OCI-LY7 (cell line): ENCODE results near the gene HIF3A. TPM values are rescaled to one million over a fixed set of nuclear protein-coding genes. Genes with fewer than 3 reads are reported as not detected.

Source experiments
- BruUV-seq: library from RNA; stranded (reverse); fragments of 400-500 nt; replicated peaks from 2 replicates; lab custom pipeline; 2021; lab: Mats Ljungman, UMichigan
- CTCF ChIA-PET: fragments of 300-600 bp; sonication (Branson Sonifier 250); formaldehyde crosslinking; loops from one replicate; lab custom pipeline; 2022; ENCODE audit warnings: antibody characterized with exemption; ENCODE audit not compliant: unreplicated experiment; lab: Charles Lee
- POLR2A ChIA-PET: fragments of 300-600 bp; sonication (Branson Sonifier 250); formaldehyde crosslinking; loops from one replicate; lab custom pipeline; 2022; ENCODE audit warnings: antibody characterized with exemption; lab: Charles Lee
- DNase-seq: peaks from one replicate; pipeline ENCODE4 v3.0.0-alpha.2; 2015; ENCODE audit warnings: low spot score
- H2AFZ ChIP-seq: fragments of 200-600 bp; sonication (generic), shearing (Covaris generic); 2 replicates; pipeline ENCODE4 v1.6.1; 2014; ENCODE audit warnings: mild to moderate bottlenecking, antibody characterized with exemption, low read length, moderate library complexity
- H3K27ac ChIP-seq: fragments of 200-600 bp; sonication (generic); 2 replicates; pipeline ENCODE4 v1.5.1; 2014; ENCODE audit warnings: mixed run types, low read depth, mild to moderate bottlenecking, moderate library complexity, low read length, inconsistent platforms; ENCODE audit not compliant: poor library complexity, severe bottlenecking
- H3K36me3 ChIP-seq: fragments of 200-600 bp; sonication (generic); 2 replicates; pipeline ENCODE4 v1.6.1; 2014; ENCODE audit warnings: mild to moderate bottlenecking, antibody characterized with exemption, low read length, moderate library complexity, mixed read lengths; ENCODE audit not compliant: insufficient read depth
- H3K4me1 ChIP-seq: fragments of 200-600 bp; sonication (generic); 2 replicates; pipeline ENCODE4 v1.5.1; 2014; ENCODE audit warnings: mild to moderate bottlenecking, low read length; ENCODE audit not compliant: insufficient read depth, poor library complexity, severe bottlenecking
- H3K4me2 ChIP-seq: fragments of 200-600 bp; sonication (generic); 2 replicates; pipeline ENCODE4 v1.6.1; 2014; ENCODE audit warnings: mild to moderate bottlenecking, low read length
- H3K4me3 ChIP-seq: fragments of 200-600 bp; sonication (generic); 2 replicates; pipeline ENCODE4 v1.5.1; 2014; ENCODE audit warnings: mild to moderate bottlenecking, low read depth, low read length; ENCODE audit not compliant: poor library complexity, severe bottlenecking
- H3K79me2 ChIP-seq: fragments of 200-600 bp; sonication (generic); 2 replicates; pipeline ENCODE4 v1.6.1; 2016; ENCODE audit warnings: low read depth, mild to moderate bottlenecking, low read length, moderate library complexity, mixed read lengths; ENCODE audit not compliant: insufficient read depth
- H3K9me2 ChIP-seq: fragments of 200-600 bp; sonication (generic); 2 replicates; pipeline ENCODE4 v1.6.1; 2016; ENCODE audit warnings: mild to moderate bottlenecking, low read length, mixed read lengths; ENCODE audit not compliant: insufficient read depth
- H3K9me3 ChIP-seq: fragments of 200-600 bp; sonication (generic); 2 replicates; pipeline ENCODE4 v1.6.1; 2014; ENCODE audit warnings: mild to moderate bottlenecking, mixed run types, low read length, mixed read lengths
- H4K20me1 ChIP-seq: fragments of 200-600 bp; sonication (generic); 2 replicates; pipeline ENCODE4 v1.6.1; 2014; ENCODE audit warnings: mild to moderate bottlenecking, antibody characterized with exemption, low read length, moderate library complexity, mixed read lengths; ENCODE audit not compliant: insufficient read depth
- CTCF ChIP-seq: fragments of 200-600 bp; sonication (generic); conservative IDR thresholded peaks from 2 replicates; pipeline ENCODE4 v1.5.1; 2014; ENCODE audit warnings: mild to moderate bottlenecking, antibody characterized with exemption, low read length, moderate library complexity, mixed read lengths
- EZH2phosphoT487 ChIP-seq: fragments of 200-600 bp; sonication (generic); IDR thresholded peaks from 2 replicates; pipeline ENCODE4 v1.6.1; 2018; ENCODE audit warnings: low read depth, borderline replicate concordance, mild to moderate bottlenecking, mixed run types, antibody characterized with exemption, low read length, moderate library complexity, mixed read lengths
- intact Hi-C: fragments of 100-400 bp; cut with micrococcal nuclease; formaldehyde crosslinking; loops from one replicate; pipeline ENCODE4 v1.10.0; 2022; ENCODE audit not compliant: unreplicated experiment
- total RNA-seq, 2 experiments: library from RNA; depleted of rRNA in 1 of 2; stranded (reverse); fragments of >200 nt in 1 of 2; shearing (Covaris generic) in 1 of 2; gene quantifications; 2 replicates each; pipeline ENCODE4 v1.2.3, GENCODE V29; 2014 to 2022

HIF3A gene
- total RNA-seq, 2 experiments from 2014 or later: not detected

- no peak for DNase-seq
- BruUV-seq: no TSS peak
- Histone ChIP-seq H3K4me1 (no peaks in the 10 kb centered on the region), H3K4me3 (no peak overlapping the region), H3K79me2 (no peaks in the 10 kb centered on the region), H3K36me3 (no peaks in the 10 kb centered on the region), H3K4me2 (no peak overlapping the region), H3K9me3 (no peaks in the 10 kb centered on the region), H3K27ac (no peak overlapping the region), H2AFZ (no peak overlapping the region), H4K20me1 (no peaks in the 10 kb centered on the region), H3K9me2 (no peaks in the 10 kb centered on the region)
- intact Hi-C loops: no loop called here
- ChIA-PET POLR2A (no interaction called here), CTCF (no interaction called here)
- TF ChIP-seq EZH2phosphoT487: no peak
- TF ChIP-seq CTCF: no peak
These were observed 7.8 kb upstream of the HIF3A start for GRCh38 chr19:46288896-46289588.

GRCh38 chr19:46289724-46290619 is 6.9 kb upstream of the HIF3A start:
- H4K20me1 ChIP-seq: no peaks in the 10 kb centered on the region
- intact Hi-C loops: no loop called here
- POLR2A ChIA-PET: no interaction called here
- H3K4me3 ChIP-seq: no peak overlapping the region
- H3K36me3 ChIP-seq: no peaks in the 10 kb centered on the region
- H3K9me3 ChIP-seq: no peaks in the 10 kb centered on the region
- no peaks in the 10 kb centered on the region for H3K4me1 ChIP-seq
- DNase-seq: no peak
- BruUV-seq: no TSS peak
- TF ChIP-seq EZH2phosphoT487 (no peak), CTCF (no peak)
- no peak overlapping the region for H3K27ac ChIP-seq
- no peak overlapping the region for H3K4me2 ChIP-seq
- CTCF ChIA-PET: no interaction called here
- no peaks in the 10 kb centered on the region for H3K79me2 ChIP-seq
- no peaks in the 10 kb centered on the region for H3K9me2 ChIP-seq
- H2AFZ ChIP-seq: no peak overlapping the region
